Keratinocyte (primary cell): ENCODE data around the gene SLC39A11. TPM values are rescaled to one million over a fixed set of nuclear protein-coding genes. Genes with fewer than 3 reads are reported as not detected.

ENCODE experiments used
- DNase-seq: peaks from one replicate; pipeline ENCODE4 v3.0.0-alpha.2; 2011; ENCODE audit warnings: low read depth, missing footprints, low spot score
- FAIRE-seq: peaks from 2 replicates; lab custom pipeline; 2011; peaks lifted over from hg19 to GRCh38; lab: Jason Lieb, UNC
- H2AFZ ChIP-seq: 2 replicates; pipeline ENCODE4 v1.6.0; 2012; ENCODE audit warnings: low read length, control low read depth, inconsistent platforms; ENCODE audit not compliant: control insufficient read depth
- H3K27ac ChIP-seq: 2 replicates; pipeline ENCODE4 v1.5.1; 2011; ENCODE audit warnings: low read length; ENCODE audit not compliant: control insufficient read depth, insufficient read depth
- H3K27me3 ChIP-seq: 3 replicates; pipeline ENCODE4 v1.6.0; 2011; ENCODE audit warnings: low read length; ENCODE audit not compliant: control insufficient read depth, insufficient read depth; ENCODE audit errors: extremely low read depth
- H3K36me3 ChIP-seq, 2 experiments: 2 replicates in 1 of 2; 3 replicates in 1 of 2; pipeline ENCODE4 v1.5.1; 2011; ENCODE audit warnings: low read length in 2 of 2, mild to moderate bottlenecking in 1 of 2; ENCODE audit not compliant: control insufficient read depth in 2 of 2, insufficient read depth in 2 of 2; ENCODE audit errors: extremely low read depth in 1 of 2
- H3K4me1 ChIP-seq: 3 replicates; pipeline ENCODE4 v1.5.1; 2011; ENCODE audit warnings: low read length; ENCODE audit not compliant: control insufficient read depth, insufficient read depth; ENCODE audit errors: extremely low read depth
- H3K4me2 ChIP-seq: 3 replicates; pipeline ENCODE4 v1.6.0; 2011; ENCODE audit warnings: low read depth, low read length; ENCODE audit not compliant: control insufficient read depth, insufficient read depth; ENCODE audit errors: extremely low read depth
- H3K4me3 ChIP-seq, 3 experiments: fragments of 200-600 bp in 1 of 3; sonication (generic) in 1 of 3; 2 replicates in 2 of 3; 3 replicates in 1 of 3; pipeline ENCODE4 v1.5.1; 2011 to 2016; ENCODE audit warnings: low read length in 3 of 3, mild to moderate bottlenecking in 3 of 3, control low read depth in 2 of 3, inconsistent platforms in 1 of 3, low read depth in 1 of 3, mixed read lengths in 1 of 3, mixed run types in 1 of 3, moderate library complexity in 1 of 3; ENCODE audit not compliant: control insufficient read depth in 2 of 3, insufficient read depth in 2 of 3; ENCODE audit errors: extremely low read depth in 1 of 3
- H3K79me2 ChIP-seq: 2 replicates; pipeline ENCODE4 v1.6.0; 2012; ENCODE audit warnings: low read length; ENCODE audit not compliant: control insufficient read depth, insufficient read depth
- H3K9ac ChIP-seq: 3 replicates; pipeline ENCODE4 v1.6.0; 2011; ENCODE audit warnings: low read length; ENCODE audit not compliant: control insufficient read depth, insufficient read depth; ENCODE audit errors: extremely low read depth
- H3K9me1 ChIP-seq: 3 replicates; pipeline ENCODE4 v1.6.0; 2011; ENCODE audit warnings: low read length; ENCODE audit not compliant: control insufficient read depth, insufficient read depth; ENCODE audit errors: extremely low read depth
- H3K9me3 ChIP-seq: 2 replicates; pipeline ENCODE4 v1.5.1; 2012; ENCODE audit warnings: low read depth, low read length; ENCODE audit not compliant: control insufficient read depth
- H4K20me1 ChIP-seq: 3 replicates; pipeline ENCODE4 v1.6.0; 2011; ENCODE audit warnings: low read length; ENCODE audit not compliant: control insufficient read depth, insufficient read depth; ENCODE audit errors: extremely low read depth
- CTCF ChIP-seq, 3 experiments: IDR thresholded peaks in 1 of 3; conservative IDR thresholded peaks in 1 of 3; optimal IDR thresholded peaks in 1 of 3; 2 replicates in 2 of 3; 3 replicates in 1 of 3; pipeline versions ENCODE3 to v1.5.1; 2011; ENCODE audit warnings: low read length in 3 of 3, mild to moderate bottlenecking in 3 of 3, moderate library complexity in 2 of 3, control low read depth in 1 of 3, inconsistent platforms in 1 of 3; ENCODE audit not compliant: insufficient read depth in 2 of 3; ENCODE audit errors: extremely low read depth in 1 of 3
- EZH2 ChIP-seq: IDR thresholded peaks from one replicate; pipeline ENCODE4 v1.6.1; 2012; ENCODE audit warnings: inconsistent platforms, mild to moderate bottlenecking, low read length, moderate library complexity
- dilution Hi-C: fragments of 300-500 bp; cut with MboI; formaldehyde crosslinking; loops from one replicate; pipeline ENCODE4 v1.7.0; 2020; ENCODE audit warnings: low sequenced_read_pairs; ENCODE audit not compliant: extremely low pct_ligation_motif_present
- polyA plus RNA-seq, 5 experiments: library from polyadenylated mRNA; depleted of rRNA in 3 of 5; stranded (reverse) in 3 of 5; stranded (forward) in 1 of 5; unstranded in 1 of 5; fragments of >200 nt; gene quantifications; 1 replicate in 1 of 5; 2 replicates in 3 of 5; 3 replicates in 1 of 5; pipeline versions ENCODE4 v1.2.1 to v1.2.3, GENCODE V29; 2011 to 2012; ENCODE audit warnings: missing spikeins in 2 of 5, low read depth in 1 of 5, low replicate concordance in 1 of 5

Gene SLC39A11
- polyA plus RNA-seq, 1 donor (not counting 4 experiments of a cell fraction or from before 2014, with no cell fraction given), result 11.5 TPM

DNA sequence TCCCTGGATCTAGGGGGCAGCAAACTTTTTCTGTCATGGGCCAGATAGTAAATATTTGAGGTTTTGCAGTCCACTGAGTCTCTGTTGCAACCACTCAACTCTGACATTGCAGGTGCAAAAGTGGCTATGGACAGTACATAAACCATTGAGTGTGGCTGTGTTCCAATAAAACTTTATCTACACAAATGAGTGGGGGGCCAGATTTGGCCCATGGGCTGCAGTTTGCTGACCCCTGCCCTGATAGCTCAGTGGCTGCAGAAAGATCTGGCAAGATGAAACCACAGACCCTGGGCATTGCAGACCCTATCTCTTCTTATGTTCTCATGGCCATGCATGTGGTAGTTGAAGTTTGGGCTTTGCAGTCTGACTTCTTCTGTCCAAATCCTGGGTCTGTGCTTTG lies 440.5 kb downstream of the SLC39A11 start:
- H3K27me3 ChIP-seq, result no peaks in the 10 kb centered on the region
- DNase-seq, result no peak
- no peak overlapping the region for H3K27ac ChIP-seq
- dilution Hi-C loops, result no loop called here
- no peak overlapping the region for H3K4me2 ChIP-seq
- H3K9me1 ChIP-seq, result no peaks in the 10 kb centered on the region
- H4K20me1 ChIP-seq, result no peaks in the 10 kb centered on the region
- H2AFZ ChIP-seq, result no peak overlapping the region
- TF ChIP-seq EZH2 (no peak), CTCF (optimal IDR thresholded peaks at IDR 0.05 in 1 of 3, IDR thresholded peaks at IDR 0.05 in 1 of 3, conservative IDR thresholded peaks at IDR 0.05 in 1 of 3; ENCODE audit: extremely low read depth in 1 of 3, insufficient read depth in 2 of 3, low read length in 3 of 3) (no peak)
- no peaks in the 10 kb centered on the region for H3K79me2 ChIP-seq
- H3K9ac ChIP-seq, result no peak overlapping the region
- no peak for FAIRE-seq
- H3K4me1 ChIP-seq, result peaks cover 3% of the 10 kb centered on the region
- no peaks in the 10 kb centered on the region for H3K9me3 ChIP-seq
- no peak overlapping the region for H3K4me3 ChIP-seq
- H3K36me3 ChIP-seq, result no peaks in the 10 kb centered on the region

DNA sequence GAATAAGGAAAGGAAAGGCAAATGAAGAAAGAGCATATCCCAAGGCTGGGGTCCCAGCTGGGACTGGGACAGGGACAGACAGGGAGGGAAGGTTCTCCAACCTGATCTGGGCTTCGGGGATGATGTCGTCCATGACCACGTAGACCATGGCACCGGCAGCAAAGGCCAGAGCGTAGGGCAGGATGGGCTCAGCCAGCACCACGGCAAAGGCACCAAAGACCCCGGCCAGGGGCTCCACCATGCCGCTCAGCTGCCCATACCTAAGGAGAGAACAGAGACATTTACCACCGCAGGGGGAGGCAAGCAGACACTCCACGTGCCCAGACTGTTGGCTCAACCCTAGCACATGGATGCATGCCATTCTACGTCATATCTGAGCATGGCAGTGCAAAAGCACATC lies 443.8 kb downstream of the SLC39A11 start:
- no peak overlapping the region for H3K9ac ChIP-seq
- TF ChIP-seq CTCF (optimal IDR thresholded peaks at IDR 0.05 in 1 of 3, IDR thresholded peaks at IDR 0.05 in 1 of 3, conservative IDR thresholded peaks at IDR 0.05 in 1 of 3; ENCODE audit: extremely low read depth in 1 of 3, insufficient read depth in 2 of 3, low read length in 3 of 3), result no peak
- TF ChIP-seq EZH2, result no peak
- H3K4me1 ChIP-seq, result no peaks in the 10 kb centered on the region
- no peaks in the 10 kb centered on the region for H3K79me2 ChIP-seq
- DNase-seq (no peak), FAIRE-seq (no peak)
- dilution Hi-C loops, result no loop called here
- no peak overlapping the region for H3K27ac ChIP-seq
- H3K9me3 ChIP-seq, result no peaks in the 10 kb centered on the region
- H3K9me1 ChIP-seq, result no peaks in the 10 kb centered on the region
- H4K20me1 ChIP-seq, result no peaks in the 10 kb centered on the region
- H3K4me3 ChIP-seq, result no peak overlapping the region
- no peaks in the 10 kb centered on the region for H3K36me3 ChIP-seq
- no peak overlapping the region for H2AFZ ChIP-seq
- no peaks in the 10 kb centered on the region for H3K27me3 ChIP-seq
- H3K4me2 ChIP-seq, result no peak overlapping the region
